Amygdala (tissue), 56 donors: ENCODE measurements around the gene ZNF23.
"Not testable (repeated sequence)": the region's sequence is repeated elsewhere in the genome, so short reads cannot be mapped to it uniquely, and the experiment has no call there.

Source experiments
- DNase-seq, 56 donors: peaks; one replicate each; lab custom pipeline; 2025; lab: John Stamatoyannopoulos, UW

Gene ZNF23

DNA sequence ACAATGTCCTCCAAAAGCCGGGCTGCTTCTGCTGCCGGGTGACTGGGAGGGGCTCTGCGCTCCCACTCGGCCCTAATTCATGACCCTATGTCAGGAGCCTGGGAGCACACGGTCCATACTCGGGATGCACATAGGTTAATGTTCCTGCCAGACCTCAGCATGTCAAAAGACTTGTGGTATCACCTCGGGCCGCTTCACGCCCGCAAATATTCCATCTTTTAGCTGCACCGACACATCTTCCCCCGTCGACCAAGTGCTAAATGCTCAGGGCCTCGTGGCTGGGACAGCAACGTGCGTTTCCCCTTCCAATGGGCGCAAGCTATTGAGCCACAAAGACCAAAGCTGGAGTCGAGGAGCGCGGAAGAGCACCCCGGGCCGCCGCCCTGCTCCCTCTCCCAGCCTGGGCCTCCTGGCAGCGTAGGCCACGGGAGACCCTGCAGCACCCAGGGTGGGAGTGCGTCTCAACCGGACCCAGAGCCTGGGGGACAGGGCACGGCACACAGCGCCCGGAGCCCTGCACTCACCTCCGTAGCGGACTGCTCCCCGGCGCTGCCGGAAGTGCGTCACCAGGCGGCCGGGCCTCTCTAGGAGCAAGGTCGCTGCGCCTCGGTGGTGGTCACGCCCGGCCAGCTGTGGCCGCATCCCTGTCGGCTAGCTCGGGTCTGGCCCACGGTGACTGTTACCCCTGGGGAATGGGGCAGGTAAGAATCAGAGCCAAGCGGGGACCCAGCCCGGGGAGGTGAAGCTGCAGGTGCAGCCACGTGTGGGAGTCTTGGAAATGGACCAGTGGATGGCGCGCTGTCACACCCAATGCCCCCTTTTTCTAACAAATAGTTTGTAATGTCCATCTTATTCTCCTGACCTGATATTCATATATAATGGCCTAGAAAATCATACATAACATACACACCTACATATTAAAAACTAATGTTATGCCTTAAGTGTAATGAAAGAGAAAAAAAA, at the start of gene ZNF23:
Gene ZNF23, minus strand, starts transcription at position 562 of the 963 bp plus-strand sequence. CDS start 5,451 bp downstream, outside the sequence.
- peak; percentile 5 to 89 (median 76) for DNase-seq

DNA sequence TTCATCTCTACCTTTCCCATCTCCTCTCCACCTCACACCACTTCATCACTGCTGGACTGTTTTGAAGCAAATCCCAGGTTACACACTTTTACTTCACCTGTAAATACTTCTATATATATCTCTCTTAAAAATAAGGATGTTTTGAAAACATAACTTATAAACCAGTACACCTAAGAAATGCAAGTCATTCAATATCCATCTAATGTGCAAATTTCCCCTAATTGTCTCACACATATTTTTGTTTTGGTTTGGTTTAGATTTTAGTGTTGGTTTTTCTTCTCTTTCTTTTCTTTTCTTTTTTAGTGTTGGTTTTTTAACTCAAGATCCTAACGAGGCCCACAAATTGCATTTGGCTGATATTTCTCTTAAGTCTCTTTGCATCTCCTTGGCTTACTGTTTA, 45.0 kb upstream of the ZNF23 start:
- no peak for DNase-seq

DNA sequence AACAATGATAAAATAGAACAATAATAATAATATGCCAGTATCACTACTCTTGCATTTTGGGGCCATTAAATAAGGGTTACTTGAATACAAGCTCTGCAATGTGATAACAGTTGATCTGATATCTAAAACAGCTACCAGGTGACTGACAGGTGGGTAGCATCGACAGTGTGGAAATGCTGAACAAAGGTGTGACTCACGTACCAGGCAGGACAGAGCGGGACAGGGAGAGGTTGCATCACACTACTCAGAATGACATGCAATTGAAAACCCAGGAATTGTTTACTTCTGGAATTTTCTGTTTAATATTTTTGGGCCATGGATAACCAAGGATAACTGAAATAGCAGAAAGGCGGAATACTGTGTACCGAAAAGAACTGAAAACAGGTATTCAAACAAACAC, 42.9 kb upstream of the ZNF23 start:
- no peak for DNase-seq

DNA sequence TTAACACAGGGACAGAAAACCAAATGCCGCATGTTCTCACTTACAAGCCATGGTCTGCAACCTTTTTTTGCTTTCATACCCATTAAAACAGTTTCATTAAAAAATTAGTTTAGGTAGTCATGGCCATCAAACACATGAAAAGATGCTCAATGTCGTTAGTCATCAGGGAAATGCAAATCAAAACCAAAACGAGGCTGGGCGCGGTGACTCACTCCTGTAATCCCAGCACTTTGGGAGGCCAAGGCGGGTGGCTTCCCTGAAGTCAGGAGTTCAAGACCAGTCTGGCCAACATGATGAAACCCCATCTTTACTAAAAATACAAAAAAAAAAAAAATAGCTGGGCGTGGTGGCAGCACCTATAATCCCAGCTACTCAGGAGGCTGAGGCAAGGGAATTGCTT, 42.0 kb upstream of the ZNF23 start:
- not testable (repeated sequence) for DNase-seq

DNA sequence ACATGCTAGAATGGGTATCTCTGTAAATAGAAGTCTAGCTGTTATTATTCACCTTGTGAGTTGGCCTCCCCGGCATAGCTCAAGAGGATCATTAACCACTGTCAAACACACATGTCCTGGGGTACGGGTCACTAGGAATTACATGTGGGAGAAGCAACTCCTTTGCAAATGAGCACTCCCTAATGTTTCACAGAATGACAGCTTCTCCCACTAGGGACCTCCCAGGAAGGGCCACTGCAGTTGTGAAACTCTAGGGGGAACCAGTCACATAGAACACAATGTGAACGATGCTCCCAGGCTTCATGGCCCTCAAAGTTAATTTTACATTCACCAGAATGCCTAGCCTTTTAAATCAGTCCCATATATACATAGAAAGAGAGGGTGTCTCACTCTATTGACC, 39.5 kb upstream of the ZNF23 start:
- no peak for DNase-seq

DNA sequence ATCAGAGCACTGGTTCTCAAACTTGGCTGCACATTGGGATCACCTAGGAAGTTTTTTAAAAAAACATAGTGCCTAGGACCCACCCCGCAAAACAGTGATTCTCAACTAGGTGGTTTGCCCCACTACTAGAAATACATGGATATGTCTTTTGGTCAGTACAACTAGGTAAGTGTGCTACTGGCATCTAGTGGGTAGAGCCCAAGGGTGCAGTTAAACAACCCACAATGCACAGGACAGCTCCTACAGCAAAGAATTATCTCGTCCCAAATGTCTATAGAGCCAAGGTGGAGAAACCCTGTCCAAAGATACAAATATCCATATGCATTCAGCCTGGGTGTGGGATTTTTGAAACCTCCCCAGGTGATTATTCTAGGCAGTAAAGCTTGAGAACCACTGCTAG, 38.9 kb upstream of the ZNF23 start:
- no peak for DNase-seq

DNA sequence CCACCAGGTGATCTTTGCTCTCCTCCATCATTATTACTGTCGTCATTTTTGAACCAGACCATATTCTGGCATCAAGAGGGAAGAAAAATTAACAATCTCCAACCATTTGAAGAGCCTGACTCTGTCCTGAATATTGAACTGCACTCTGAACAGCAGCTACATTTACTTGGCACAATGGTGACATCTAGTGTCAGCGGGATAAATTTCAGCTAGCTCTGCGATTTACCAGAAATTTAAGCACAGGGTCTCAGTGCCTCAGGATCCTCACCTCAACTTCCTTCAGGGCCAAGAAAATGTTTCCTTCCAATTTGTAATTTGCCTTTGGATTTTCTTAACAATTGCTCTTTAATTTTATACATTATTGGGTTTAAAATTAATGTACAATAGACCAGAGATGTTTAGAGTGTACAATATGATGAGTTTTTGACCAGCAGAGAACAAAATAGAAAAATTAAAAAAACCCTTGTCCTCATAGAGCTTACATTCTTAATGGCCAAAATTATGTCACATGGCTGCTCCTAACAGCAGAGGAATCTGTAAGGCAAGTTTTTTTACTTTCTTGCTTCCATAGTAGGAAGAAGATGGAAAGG, 37.8 kb upstream of the ZNF23 start:
- peak in 14 of 56 donors; percentile 0 to 68 (median 10) for DNase-seq

DNA sequence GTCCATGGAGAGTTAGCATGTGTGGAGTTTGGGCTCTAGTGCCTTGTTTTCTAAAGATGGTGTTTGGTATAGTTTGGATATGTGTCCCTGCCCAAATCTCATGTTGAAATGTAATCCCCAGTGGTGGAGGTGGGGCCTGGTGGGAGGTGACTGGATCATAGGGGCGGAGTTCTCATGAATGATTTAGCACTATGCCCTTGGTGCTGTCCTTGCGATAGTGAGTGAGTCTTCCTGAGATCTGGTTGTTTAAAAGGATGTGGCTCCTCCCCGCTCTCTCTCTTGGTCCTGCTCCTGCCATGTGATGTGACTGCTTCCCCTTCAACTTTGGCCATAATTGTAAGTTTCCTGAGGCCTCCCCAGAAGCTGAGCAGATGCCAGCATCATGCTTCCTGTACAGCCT, 36.0 kb upstream of the ZNF23 start:
- no peak for DNase-seq

DNA sequence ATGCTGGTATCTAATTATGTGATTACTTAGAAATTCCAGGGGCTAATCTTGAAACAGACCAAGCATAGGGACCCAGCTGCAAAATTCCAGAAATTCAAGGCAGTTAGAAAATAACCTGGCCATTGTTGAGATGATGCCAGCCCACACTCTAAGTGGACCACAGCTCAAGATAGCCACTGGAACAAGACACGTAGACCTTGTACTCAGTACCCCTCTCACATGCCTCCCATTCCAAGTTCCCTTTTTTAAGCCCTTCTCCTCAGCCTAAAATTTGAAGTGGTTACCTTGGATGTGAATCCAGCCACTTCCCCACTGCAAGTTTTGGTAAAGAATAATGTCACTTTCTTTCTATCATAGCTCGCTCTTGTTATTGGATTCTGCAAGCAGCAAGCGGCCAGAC, 31.2 kb upstream of the ZNF23 start:
- DNase-seq = no peak

DNA sequence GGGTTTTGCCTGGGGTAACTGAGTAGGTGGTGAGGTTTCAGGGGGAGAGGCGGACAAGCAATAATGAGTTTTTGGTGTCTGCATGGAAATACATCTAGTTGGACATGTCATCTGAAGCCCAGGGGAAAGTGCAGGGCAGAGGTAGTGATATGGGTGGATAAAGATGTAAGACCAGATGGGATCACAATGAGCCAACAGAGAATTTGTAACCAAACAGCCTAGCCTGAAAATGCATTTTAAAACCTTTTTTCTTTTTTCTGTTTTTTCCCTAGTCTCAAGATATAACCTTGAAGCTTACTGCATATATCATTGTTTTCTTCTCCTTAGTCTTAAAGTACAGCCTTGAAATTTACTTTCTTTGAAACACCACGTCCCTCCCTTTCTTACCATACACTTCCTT, 30.7 kb upstream of the ZNF23 start:
- no peak for DNase-seq

DNA sequence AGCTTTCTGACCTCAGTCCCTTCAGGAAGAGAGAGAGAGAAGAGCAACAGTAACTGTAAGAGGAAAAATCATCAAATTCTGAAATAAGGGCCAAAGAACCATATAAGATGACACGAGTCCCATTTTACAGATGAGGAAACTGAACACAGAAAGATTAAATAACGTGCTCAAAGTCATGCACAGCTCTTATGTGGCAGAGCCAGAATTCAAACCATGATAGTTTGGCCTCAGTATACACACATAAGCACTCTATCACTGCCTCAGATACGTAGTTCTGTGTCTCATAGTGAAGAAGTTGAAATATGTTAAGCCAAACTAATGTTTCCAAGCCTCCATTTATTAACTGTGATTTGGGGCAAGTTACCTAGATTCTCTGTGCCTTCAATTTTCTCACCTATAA, 29.0 kb upstream of the ZNF23 start:
- no peak for DNase-seq

DNA sequence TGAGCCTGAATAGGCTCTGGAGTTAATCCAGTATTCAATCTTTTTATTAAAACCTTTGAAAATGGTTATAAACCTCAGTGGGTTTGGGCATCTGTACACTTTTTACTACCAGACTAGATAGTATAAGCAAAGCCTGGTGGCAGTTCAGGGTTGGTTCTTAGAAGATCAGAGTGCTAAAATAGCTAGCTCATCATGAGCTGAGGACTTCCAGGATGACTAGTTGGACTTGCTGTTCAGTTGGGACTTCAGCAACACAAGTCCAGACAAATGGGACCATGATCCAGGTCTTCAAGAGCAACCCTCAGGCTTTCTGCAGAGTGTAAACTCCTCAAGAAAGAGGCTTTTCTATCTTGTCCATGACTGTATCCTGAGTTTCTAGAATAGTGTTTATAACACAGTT, 28.3 kb upstream of the ZNF23 start:
- DNase-seq = no peak

DNA sequence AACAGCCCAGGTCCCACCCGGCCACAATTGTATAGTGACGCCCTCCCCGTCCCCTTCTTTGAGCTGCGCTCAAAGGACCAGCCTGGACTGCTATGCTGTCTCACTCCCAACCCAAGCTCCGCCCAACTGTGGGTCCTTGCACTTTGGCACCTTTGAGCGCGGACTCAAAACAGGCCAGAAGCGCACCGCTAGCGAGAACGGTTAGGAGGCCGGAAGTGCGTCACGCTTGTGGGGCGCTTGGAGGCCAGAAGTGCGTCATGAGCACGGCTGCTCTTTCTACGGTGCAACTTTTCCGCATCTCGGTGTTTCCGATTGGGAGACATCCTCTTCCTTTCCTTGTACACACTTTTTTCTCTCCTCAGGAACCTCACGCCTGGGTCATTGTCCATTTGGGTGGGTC, 27.1 kb upstream of the ZNF23 start, which contains the start of gene ZNF19:
Gene ZNF19, minus strand, starts transcription at position 203 of the 400 bp plus-strand sequence. CDS start 7,210 bp downstream, outside the sequence.
- DNase-seq = no peak

DNA sequence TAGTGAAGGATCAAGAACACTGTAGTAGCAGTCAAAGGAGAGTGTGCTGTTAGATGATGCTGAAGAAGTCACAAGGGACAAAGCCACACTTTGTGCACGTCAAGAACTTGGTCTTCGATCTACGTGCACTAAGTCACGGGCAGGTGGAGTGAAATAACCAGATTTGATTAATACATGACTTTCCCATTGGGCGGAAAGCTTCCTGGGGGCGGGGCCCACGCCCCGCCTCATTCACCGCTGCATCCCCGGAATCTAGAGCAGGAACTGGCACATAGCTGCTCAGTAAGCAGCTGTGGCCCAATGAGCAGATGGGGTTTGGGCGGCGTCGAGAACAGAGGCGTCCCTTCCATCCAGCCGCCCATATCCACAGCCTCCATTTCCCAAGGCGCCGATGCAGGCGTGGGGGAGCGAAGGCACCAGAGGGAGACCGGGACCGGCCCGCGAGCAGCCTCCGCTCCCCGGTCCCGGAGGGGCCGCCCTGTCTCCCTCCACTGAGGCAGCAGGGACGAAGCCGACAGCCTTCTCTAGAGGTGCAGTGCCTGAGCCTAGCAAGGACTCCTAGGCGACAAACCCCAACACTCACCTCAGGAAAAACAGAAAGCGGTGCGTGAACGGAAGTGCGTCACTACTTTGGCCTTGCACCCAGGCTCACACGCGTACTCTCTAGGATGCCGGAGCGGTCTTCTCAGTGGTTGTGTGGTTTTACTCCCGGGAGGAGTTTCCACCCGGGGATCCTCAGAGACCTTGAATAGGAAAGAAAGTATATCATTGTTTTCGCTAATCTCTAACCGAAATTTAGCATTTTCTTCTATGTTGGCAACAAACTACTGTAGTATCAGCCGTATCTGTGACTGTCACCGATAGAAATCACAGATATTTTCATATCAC, 22.2 kb upstream of the ZNF23 start:
- DNase-seq = peak; percentile 22 to 94 (median 84)

DNA sequence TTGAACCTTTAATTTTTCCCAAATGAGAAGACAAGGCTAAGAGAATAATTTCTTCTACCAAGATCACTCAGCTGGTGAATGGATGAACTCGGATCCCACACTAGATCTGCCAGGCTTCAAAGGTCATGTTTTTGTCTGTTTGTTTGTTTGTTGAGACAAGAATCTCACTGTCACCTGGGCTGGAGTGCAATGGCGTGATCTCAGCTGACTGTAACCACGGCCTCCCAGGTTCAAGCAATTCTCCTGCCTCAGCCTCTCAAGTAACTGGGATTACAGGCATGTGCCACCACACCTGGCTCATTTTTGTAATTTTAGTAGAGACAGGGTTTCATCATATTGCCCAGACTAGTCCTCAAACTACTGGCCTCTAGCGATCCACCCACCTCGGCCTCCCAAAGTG, 20.5 kb upstream of the ZNF23 start:
- DNase-seq = no peak

DNA sequence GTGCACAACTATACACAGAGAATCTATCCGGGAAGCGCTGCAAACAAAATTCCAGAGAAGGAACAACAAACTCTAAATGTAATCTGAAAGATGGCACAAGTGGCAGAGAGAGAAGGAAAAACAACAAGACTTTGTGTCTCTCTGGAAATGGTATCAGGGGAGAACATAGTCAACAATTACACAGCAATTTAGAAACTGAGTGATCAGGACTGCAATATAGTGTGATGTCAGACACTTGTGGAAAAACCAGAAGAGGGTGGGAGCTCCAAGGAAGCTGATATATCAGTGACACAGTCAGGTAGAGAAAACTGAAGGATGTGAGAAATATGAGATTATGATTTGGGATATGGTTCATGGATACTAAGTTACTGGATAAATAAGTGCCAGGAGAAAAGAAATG, 18.9 kb upstream of the ZNF23 start:
- no peak for DNase-seq

DNA sequence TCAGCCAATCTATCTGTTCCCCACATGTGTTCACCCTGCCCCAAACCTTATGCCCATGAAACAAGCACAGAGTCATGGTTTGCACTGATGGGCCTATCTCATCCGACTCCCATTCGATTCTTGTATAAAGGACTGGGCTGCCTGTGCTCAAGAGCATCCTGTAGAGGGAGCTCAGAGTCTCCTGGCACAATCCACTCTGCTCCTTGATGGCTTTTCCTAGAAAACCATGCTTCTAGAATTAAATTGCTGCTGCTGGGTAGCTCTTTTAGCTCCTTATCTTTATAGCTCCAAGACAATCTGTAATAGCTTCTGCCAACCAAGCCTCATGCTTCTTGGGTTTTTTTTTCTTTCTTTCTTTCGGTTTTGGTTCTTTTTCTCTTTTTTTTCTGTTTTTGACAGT, 17.4 kb upstream of the ZNF23 start:
- DNase-seq = peak in 10 of 56 donors; percentile 1 to 20 (median 5)

DNA sequence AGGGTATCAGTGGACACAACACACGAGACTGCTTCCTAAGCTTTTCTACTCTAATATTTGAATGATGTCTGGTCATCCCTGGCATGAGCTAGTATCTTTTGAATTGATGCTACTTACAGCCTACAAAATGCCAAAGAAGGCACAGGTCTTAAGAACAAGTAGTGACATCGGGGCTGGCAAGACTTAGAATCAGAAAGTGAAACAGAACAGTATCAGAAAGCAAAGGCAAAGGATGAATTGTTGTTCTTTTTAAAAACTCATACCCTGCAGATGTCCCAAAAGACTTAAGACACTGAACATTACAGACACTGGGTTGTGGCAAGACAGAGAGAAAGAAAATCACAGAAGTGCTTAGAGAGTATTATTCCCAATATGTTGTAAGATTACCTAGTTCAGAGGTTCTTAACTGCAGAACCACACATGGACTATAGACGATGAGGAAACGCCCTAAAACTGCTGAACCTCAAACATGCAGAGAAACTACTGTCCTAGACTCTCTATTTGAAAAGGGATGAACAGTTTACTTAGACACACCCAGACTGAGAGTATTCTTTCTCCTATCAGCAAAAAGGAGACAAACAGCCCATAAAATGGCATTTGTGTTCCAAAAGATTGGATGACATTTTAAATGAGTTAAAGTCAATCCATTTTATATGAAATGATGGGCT, 14.5 kb upstream of the ZNF23 start:
- DNase-seq = no peak

DNA sequence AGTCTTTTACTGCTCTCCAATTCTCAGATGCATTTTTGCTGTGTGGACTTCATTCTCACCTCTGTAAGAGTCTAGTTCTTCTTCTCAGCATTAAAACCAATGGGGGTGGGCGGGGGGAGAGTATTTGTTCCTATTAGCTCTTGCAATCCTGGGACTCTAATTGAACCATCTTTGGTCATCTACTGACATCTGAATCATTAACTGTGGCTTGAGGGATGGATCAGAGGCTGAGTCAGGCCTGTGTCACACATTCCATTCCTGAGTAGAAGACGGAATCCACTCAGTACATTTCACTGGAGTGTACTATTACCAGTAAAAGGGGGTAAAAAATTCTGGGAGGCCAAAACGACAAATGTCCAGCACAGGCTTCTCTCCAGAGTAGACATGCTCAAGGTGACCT, 12.8 kb upstream of the ZNF23 start:
- DNase-seq = no peak

DNA sequence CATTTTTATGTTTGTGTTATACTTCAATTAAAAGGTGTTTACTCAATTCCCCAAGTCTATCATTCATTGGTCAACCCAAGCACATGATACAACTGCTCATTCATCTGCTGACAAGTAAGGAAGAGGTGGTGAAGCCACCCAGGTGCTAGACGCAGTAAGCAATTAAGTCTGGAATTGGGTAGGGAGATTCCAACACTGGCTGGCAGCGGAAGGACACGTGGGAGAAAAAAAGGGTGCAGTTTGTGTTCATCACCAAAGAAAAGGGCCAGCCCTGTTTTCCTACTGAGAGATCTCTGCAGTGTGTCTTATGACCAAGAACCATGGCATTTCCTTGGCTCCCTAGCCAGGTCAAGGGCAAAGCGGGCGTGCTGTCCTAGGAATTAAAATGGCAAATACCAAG, 11.8 kb upstream of the ZNF23 start:
- DNase-seq = no peak
